WI38 (cell line): Measurements from ENCODE around the gene ASCC1.

ENCODE experiments used
- H3K4me3 ChIP-seq: 2 replicates; pipeline ENCODE4 v1.5.1; 2011; ENCODE audit warnings: low read depth, mild to moderate bottlenecking, control low read depth, low read length
- CTCF ChIP-seq: IDR thresholded peaks from 2 replicates; pipeline ENCODE4 v1.5.1; 2012; ENCODE audit warnings: low read depth, mild to moderate bottlenecking, control low read depth, low read length

The ASCC1 gene

GRCh38 chr10:72048450-72049124 lies 167.5 kb downstream of the ASCC1 start:
- peak; percentile 98 for TF ChIP-seq CTCF
- no peak overlapping the region for H3K4me3 ChIP-seq
